HL-60/S4 (cell line): Measurements from ENCODE around the gene COL13A1.

Source experiments
- in situ Hi-C: fragments of 300-500 bp; cut with MboI; formaldehyde crosslinking; loops from 2 replicates; pipeline ENCODE4 v1.14.3; 2022; ENCODE audit warnings: low sequenced_read_pairs

Gene COL13A1

DNA sequence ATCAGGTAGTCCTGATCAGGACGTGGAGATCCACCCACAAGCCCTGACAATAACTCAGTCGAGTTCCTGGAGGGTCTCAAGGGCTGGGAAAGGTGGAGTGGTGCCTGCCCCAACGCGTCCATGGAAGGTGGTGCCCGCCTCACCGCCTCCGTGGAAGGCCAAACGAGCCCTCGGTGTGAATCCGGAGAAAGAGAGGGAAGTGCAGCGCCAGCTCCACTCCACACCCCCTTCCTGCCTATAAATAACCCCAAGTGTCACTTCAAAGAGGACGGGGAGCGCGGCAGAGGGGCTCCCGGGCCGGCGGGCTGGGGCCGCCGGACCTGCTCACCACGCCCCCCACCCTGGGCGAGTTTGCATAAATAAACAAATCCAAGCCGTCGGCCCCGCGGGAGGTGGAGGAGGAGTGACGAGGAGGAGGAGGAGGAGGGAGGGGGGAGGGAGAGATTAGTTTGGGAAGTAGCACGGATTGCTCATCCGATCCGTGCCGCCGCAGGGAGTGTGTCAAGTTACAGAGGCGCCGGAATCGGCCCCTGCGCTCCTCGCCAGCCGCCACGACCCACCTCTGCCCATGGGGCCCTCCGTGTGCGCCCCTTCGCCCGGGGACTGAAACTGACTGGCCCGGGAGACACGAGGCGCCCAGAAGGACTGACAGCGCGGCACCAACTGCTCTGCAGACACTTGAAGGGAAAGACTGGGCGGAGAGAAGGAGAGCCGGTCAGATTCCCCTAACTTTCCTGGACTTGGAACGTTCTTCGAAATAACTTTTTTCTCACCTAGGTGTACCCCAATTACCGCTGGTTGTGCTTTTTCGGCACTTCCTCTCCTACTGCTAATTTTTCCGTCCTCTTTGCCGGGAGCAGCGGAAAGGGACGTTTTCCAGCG is at the start of gene COL13A1:
TSS of gene COL13A1 (plus strand) at position 473 of the 882 bp plus-strand sequence. CDS start 518 bp downstream, outside the sequence.
- in situ Hi-C loops: no loop called here

DNA sequence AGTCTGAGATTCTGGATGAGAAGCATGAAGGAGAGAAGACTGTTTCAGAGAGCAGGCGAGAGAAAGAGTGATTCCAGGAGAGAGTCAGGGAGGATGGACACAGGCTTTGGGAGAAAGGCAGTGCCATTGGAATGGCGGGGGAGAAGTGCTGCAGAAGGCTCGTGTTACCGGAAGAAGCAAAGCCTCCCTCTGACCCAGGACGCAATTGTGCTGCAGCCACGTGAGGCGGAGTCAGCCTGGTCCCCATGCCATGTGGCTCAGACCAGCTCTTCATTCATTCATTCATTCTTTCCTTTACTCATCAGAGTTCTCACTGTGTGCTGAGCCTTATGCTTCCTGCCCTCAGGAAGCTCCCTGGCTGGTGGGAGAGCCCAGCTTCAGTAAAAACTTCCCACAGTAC is 49.2 kb upstream of the COL13A1 start:
- in situ Hi-C loops: no loop called here

DNA sequence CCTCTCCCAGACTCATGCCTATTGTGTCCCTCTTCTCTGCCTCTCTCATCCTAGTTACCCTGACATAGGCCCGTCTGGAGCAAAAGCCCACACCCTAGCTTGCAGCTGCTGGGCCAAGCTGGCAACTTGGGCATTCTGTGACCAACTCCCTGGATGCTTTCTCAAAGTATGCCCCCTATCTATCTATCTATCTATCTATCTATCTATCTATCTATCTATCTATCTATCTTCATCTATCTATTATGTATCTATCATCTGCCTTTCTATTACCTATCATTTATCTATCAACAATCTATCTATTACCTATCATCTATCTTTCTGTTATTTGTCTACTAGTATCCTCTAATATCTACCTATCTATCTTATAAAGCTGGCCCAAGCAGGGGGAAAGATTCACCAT is 45.4 kb upstream of the COL13A1 start:
- in situ Hi-C loops: no loop called here

DNA sequence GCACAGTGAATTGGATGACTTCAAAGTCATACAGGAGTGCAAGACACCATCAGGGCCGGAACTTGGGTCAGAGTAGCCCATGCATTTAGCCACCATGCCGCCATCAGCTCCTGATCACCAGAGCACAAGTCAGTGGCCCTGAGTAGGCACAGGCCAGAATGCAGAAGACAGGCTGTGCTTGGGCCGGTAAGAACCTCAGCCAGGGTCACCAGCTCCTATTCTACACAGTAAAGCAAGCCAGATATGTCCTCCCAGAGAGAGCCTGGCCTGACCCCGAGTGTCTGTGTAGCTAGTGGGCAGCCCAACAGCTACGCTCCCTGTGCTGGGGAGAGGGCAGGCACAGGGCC is 44.5 kb upstream of the COL13A1 start:
- in situ Hi-C loops: no loop called here

DNA sequence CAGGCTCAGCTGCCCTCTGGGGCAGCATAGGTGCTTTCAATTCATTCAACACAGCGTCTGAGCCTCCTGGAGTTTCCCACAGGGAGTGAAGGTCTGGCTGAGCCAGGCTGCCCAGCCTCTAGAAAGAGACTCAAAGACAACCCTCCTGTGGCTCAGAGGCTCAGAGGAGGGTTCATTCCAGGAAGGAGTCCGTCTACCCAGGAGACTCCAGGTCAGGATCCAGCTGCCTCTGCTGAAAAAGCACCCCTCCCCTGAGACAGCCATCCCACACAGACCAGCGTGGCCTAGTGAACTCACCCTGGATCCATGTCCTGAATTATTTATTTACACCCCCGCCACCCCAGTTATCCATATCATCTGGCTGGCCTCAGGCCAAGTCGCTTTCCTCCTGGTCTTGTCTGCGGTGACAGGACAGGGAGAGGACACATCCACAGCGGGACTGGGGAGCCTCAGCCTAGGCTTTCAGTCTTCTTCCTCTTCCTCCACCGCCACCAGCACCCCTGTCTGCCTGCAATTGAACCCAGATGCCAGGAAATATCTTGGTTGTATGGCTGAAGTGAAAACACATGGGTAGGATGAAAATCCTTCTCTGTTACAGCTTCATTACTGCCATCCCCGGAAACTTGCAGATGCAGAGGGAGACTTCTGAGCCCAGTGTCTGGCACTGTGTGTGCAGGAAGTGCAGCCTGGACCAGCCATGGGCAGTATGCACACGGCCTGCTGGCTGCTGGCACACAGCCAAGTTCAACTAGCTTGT is 44.0 kb upstream of the COL13A1 start:
- in situ Hi-C loops: no loop called here

DNA sequence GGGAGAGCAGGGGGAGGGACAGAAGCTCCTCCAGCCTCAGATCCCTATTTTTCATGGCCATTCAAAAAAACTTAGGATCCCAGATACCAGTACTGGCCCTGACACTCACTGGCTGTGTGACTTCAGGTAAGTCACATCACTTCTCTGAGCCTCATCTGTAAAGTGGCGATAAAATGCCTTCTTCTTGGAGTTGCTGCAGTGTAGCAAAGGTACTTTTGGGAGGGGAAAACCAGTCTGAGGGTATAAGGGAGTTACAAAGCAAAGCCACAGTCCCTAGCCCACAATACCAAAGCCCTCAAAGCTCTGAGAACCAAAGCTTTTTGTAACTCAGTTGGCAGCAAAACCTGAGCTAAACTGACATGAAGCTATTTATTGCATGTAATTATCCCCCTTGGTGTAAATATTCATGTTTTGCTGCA is 43.4 kb upstream of the COL13A1 start:
- in situ Hi-C loops: no loop called here

DNA sequence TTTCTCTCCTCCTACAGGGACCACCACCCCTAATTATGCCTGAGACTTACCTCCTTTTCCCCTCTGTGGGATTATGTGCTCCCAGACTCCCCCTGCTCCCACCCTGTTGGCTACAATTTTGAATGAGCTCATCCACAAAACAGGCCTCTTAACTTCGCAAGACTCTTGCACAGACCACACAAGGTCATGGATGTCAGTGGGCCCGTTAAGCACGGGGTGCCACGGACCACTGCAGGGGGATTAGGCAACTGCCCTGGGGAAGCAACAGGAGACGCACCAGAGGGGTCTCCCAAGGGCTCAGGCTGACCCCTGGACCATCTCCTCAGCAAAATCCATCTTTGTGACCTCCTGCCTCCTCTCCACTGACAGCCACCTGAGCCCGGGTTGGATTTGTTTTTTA is 42.1 kb upstream of the COL13A1 start:
- in situ Hi-C loops: no loop called here

DNA sequence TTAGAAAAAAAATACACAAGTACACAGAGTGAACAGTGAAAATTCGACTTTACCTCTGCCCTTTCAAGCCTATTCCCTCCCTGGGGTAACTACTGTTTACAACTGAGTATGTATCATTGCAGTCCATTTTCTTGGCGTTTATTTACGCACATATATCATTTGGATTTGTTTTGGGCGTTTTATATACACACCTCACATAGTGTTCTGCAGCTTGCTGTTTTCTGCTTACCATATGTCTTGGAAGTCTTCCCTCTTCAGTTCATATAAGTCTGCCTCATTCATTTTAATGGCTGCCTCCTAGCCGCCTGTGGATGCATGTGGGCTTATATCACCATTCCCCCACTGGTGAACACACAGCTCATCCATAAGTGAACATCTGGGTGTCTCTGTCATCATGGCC is 41.6 kb upstream of the COL13A1 start:
- in situ Hi-C loops: no loop called here

DNA sequence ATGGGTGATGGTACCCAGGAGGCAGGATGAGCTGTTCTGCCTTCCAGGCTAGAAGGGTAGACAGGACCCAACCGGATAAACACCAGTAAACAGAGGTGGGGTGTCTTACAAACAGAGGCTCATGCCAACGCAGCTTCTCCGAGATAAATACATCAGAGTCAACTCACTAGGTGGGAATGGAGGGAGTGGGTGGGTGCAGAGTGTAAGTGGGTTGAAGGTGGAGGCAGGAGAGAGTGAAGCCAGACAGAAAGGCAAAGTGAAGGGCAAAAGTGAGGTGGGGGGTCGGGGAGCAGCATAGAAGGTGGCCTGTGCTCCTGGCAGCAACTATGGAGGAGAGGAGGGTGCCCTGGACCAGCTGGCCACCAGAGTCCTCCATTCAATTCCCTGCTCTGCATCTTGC is 40.4 kb upstream of the COL13A1 start:
- in situ Hi-C loops: no loop called here

DNA sequence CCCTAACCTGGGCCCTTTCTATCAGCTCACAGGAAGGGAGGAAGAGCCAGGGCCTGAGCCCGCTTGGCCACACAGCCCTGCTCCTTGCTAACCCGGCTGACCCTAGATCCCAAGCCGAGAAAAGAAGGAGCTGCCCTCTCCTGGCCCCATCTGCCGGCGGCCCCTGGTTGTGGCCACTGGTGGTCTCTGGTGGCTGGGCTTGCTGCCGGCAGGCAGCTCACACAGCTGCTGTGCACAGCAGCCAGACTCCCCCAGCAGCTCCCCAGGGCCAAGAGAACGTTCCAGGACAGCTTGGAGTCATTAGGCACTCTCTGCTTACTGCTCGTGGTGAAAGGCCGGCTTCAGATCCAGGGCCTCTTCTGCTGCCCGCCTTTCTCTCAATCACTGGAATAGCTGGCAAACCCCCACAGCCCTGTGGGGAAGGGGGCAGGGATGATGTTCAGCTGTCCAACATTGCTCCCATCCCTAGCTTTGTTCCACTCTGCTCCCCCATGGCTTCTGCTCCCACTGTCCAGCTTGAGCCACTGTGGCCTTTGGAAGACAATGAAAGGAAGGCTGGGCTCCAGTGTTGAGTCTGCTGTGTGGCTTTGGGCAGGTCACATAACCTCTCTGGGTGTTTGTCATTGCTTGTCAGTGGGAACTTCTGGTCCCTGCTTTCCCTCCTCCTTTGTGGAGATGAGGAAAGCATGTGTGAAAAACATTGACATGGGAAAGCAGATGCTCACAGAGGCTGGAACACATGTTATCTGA is 35.4 kb upstream of the COL13A1 start:
- in situ Hi-C loops: no loop called here

DNA sequence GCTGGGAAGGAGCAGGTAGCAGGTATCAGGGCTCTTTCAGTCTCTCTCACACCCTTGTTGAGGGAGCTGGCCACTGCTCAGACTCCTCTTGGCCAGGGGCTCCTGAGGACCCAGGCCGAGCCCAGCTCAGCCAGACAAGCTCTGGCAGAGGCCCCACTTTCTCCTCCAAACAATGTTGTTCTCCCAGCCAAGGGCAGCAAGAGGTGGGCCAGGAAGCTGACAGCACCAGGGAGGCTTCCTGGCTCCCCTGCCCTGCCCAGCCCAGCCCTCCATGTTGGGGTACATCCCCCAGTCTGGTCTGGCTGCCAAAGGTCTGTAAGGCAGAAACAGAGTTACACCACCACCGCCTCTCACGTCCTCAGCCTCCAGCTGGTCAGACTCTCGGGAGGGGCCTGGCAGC is 33.9 kb upstream of the COL13A1 start:
- in situ Hi-C loops: no loop called here

DNA sequence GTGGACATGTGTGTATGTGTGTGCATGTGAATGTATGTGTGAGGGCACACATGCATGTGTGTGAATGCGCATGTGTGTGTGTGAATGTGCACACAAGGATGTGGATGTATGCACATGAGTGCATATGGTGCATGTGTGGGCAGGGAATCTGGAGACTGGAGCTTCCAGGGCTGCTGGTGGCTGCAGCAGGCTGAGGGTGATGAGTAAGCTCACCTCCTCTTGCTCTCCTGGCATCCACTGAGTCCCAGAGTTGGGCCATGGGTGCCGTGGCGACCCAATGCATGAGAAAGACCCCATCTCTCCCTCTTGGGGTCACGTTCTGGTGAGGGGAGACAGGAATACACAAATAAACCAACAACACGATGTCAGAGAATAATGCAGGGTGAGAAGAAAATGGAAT is 33.3 kb upstream of the COL13A1 start:
- in situ Hi-C loops: no loop called here

DNA sequence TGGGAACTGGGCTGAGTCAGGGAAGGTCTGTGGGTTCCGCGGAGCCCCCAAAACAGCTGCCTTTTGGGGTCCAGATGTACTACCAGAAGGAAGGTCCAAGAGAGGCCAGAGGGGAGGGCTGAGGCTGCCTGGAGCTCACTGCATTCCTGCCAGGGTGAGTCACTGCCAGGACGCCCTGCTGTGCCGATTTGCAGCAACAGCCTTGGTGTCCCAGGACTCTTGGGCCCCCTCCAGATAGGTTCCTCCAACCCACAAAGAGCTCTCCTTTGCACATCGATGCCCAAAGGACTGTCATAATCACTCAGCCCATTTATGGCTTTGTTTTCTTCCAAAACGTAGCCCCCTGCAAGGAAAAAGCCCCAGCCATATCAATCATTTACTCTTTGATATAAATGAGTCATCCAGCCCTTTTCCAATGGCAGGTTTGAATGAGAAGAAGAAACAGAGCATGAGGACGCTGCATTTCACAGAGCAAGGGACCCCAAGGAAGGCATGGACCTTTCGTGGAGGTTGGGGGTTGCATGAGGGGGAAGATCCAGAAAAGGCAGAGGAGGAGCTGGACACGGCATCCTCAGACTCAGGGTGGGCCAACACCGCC is 32.2 kb upstream of the COL13A1 start:
- in situ Hi-C loops: no loop called here

DNA sequence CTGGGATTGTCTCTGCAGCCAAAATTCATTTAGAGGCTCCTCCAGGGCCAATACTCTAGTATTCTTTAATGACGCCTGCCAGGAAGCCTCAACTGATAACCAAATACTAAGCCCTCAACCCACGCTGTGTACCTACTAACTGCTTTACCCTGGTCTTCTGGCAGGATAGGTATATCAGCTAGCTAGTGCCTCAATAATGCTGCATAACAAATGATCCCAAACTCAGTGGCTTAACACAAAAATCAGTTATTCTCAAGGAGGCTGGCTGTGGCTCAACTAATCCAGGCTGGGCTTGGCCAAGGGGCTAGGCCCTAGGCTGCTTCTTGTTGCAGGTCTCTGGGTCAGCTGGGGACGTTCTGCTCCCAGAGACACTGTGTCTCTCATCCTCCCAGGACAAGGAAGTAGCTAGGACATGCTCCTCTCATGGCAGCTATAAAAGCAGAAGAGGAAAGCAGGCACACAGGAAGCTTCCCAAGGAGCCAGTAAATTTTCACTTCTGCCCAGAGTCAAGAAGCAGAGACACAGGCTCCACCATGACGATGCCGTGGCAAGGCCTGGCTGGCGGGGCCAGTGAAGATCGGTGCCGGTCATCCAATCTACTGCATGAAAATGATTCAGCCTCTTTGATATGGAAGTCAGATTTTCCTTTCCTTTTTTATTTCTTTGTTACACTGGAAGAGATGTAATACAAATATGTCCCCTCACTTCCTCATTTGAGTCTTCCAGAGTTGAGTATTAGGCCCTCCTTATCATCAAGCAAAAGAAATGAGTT is 28.6 kb upstream of the COL13A1 start:
- in situ Hi-C loops: no loop called here

DNA sequence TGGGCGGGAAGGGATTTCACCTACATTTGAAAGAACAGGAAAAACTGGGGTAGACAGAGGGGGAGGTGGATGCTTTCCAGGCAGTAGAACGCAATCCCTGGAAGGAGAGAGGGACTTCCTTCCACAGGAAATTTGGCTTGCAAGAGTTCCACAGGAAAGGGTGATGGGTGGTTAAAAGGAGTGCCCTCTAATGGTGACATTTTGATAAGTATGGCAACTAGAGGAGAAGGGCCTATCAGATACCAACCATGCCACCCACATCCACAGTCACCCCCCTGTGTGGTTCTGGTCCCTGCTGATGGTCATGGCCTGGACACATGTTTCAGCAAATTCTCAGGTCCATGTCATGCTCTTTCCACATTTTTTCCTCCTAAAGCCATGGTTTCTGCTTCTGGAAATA is 27.1 kb upstream of the COL13A1 start:
- in situ Hi-C loops: no loop called here

DNA sequence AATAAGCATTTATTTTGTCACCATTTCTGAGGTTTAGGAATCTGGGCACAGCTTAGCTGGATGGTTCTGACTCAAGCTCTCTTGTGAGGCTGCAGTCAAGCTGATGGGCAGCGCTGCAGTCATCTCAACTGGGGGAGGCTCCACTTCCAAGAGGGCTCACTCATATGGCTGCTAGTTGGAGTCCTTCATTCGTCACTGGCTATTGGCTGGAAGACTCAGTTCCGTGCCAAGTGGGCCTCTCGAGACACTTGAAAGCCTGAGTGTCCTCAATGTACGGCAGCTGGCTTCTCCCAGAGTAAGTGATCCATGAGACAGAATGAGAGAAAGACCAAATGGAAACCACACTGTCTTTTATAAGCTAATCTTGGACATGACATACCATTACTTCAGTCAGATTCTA is 21.6 kb upstream of the COL13A1 start:
- in situ Hi-C loops: loop anchor here (25.0 kb wide), 1 partner anchor 132 kb away; no protein-coding TSS in a partner anchor

DNA sequence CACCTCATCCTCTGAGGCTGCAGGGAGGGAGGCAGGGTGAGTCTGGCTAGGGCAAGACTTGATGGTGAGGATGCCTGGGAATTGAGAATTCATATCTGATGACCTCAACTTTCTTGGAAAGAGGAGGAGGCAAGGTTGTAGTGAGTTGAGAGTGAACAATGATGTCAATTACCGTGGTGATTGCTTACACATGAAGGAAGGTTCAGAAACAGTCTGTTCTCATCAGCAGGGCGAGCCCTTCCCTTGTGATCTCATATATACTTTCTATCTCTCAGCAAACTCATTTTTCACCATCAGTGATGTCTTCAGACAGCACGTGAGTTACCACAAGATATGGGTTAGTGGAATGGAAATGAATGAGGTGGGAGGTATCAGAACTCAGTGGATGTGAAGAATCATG is 20.1 kb upstream of the COL13A1 start:
- in situ Hi-C loops: loop anchor here (25.0 kb wide), 1 partner anchor 131 kb away; no protein-coding TSS in a partner anchor

DNA sequence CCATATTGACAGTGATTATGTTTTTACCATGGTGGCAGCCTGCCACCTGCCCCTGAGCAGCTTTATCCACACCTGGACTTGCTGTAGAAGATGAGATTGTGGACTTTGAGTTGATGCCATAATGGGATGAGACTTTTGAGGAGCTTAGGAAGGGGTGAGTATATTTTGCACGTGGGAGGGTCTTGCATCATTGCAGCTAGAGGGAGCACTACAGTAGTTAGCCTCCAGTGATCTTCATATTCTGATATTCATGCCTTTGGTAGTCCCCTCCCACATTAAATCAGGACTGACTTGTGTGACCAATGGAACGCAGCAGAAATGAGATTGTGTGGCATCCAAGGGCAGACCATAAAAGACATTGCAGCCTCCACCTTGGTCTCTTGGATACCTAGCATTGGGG is 18.2 kb upstream of the COL13A1 start:
- in situ Hi-C loops: loop anchor here (25.0 kb wide), 1 partner anchor 129 kb away; no protein-coding TSS in a partner anchor

DNA sequence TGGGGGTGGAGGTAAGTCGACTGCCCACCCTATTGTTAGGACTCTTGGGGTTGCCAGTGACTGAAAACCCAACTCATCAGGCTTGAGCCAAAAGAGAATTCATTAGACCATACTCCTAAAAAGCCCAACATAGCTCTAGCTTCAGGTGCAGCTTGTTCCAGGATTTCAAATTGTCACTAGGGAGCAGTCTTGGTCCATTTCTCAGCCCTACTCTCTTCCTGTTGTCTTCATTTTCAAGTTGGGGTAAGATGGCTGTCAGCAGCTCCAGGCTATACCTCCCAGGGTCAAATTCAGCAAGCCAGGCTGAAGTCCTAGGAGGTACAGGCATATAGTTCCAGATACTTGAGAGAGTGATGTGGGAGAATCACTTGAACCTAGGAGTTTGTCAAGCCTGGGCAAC is 14.9 kb upstream of the COL13A1 start:
- in situ Hi-C loops: loop anchor here (25.0 kb wide), 1 partner anchor 126 kb away; no protein-coding TSS in a partner anchor

DNA sequence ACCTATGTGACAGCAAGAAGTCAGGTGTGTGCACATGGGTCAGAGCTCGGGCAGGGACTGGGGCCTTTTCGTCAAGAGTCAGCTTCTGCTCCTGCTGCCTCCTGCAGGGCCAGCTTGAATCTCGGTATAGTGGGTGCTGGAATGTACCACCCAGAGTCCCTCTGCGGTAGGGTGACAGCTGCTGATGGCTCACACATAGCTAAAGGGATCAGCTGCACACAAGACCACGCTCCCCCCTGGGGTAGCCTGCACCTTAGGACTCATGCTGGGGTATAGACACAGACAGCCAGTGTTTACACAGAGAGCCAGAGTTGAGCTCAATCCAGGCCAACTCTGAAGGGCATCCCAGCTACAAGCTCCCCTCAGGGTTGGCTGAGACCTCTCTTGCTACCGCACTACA is 14.0 kb upstream of the COL13A1 start:
- in situ Hi-C loops: loop anchor here (25.0 kb wide), 1 partner anchor 125 kb away; no protein-coding TSS in a partner anchor
